Tibial nerve (tissue), 3 donors: ENCODE data around the gene THRA.

Experiments used
- EP300 ChIP-seq, 2 donors: sonication (generic); formaldehyde crosslinking; IDR thresholded peaks; one replicate each; pipeline ENCODE4 v1.6.1; 2017; ENCODE audit warnings: antibody characterized with exemption in 2 of 2, mild to moderate bottlenecking in 1 of 2
- POLR2A ChIP-seq, 2 donors: fragments of 450-650 bp; IDR thresholded peaks; one replicate each; pipeline ENCODE4 v1.6.1; 2017; ENCODE audit warnings: antibody characterized with exemption in 2 of 2, mild to moderate bottlenecking in 2 of 2, moderate library complexity in 2 of 2

- TF ChIP-seq EP300 (IDR thresholded peaks at IDR 0.05) (no peak), POLR2A (IDR thresholded peaks at IDR 0.05) (no peak)
These were observed 61.7 kb downstream of the THRA start for GRCh38 chr17:40124279-40125141.
